ENCODE results near the gene AVPR1B. TPM values are rescaled to one million over a fixed set of nuclear protein-coding genes. Genes with fewer than 3 reads are reported as not detected.

AVPR1B gene
- total RNA-seq, 2 donors from 2014 or later = not detected

- ATAC-seq (ENCODE audit: insufficient number of reproducible peaks, low FRiP score, low read depth) = no peak
- no peak for TF ChIP-seq CTCF (IDR thresholded peaks at IDR 0.05)
These were observed 11.0 kb upstream of the AVPR1B start for GRCh38 chr1:206128196-206128595.

GRCh38 chr1:206127336-206127735, 10.1 kb upstream of the AVPR1B start:
- Histone ChIP-seq H3K36me3 (no peaks in the 10 kb centered on the region), H3K4me1 (ENCODE audit: control insufficient read depth in 1 of 2, low read depth in 2 of 2) (no peaks in the 10 kb centered on the region), H3K27ac (no peak overlapping the region), H3K9me3 (no peaks in the 10 kb centered on the region), H3K27me3 (replicated peaks; ENCODE audit: insufficient read depth) (no peaks in the 10 kb centered on the region), H3K4me3 (no peak overlapping the region)
- no peak for TF ChIP-seq CTCF (IDR thresholded peaks at IDR 0.05)
- ATAC-seq (ENCODE audit: insufficient number of reproducible peaks, low FRiP score, low read depth) = no peak
- no peak for DNase-seq (ENCODE audit: low spot score)

More at GRCh38 chr1:206128196-206128595, 11.0 kb upstream of the AVPR1B start:
- no peak overlapping the region for H3K4me3 ChIP-seq
- no peaks in the 10 kb centered on the region for H3K27me3 ChIP-seq (replicated peaks; ENCODE audit: insufficient read depth)
- H3K4me1 ChIP-seq (ENCODE audit: control insufficient read depth in 1 of 2, low read depth in 2 of 2) = no peaks in the 10 kb centered on the region
- H3K36me3 ChIP-seq = no peaks in the 10 kb centered on the region
- H3K9me3 ChIP-seq = no peaks in the 10 kb centered on the region
- no peak for DNase-seq (ENCODE audit: low spot score)
- H3K27ac ChIP-seq = no peak overlapping the region

GRCh38 chr1:206125346-206125745, 8.2 kb upstream of the AVPR1B start:
- ATAC-seq (ENCODE audit: insufficient number of reproducible peaks, low FRiP score, low read depth) = no peak
- no peaks in the 10 kb centered on the region for H3K36me3 ChIP-seq
- TF ChIP-seq CTCF (IDR thresholded peaks at IDR 0.05) = no peak
- no peaks in the 10 kb centered on the region for H3K4me1 ChIP-seq (ENCODE audit: control insufficient read depth in 1 of 2, low read depth in 2 of 2)
- DNase-seq (ENCODE audit: low spot score) = no peak
- peaks cover 7% of the 10 kb centered on the region for H3K9me3 ChIP-seq
- no peaks in the 10 kb centered on the region for H3K27me3 ChIP-seq (replicated peaks; ENCODE audit: insufficient read depth)
- no peak overlapping the region for H3K4me3 ChIP-seq
- no peak overlapping the region for H3K27ac ChIP-seq

- H3K4me3 ChIP-seq = no peak overlapping the region
- ATAC-seq (ENCODE audit: insufficient number of reproducible peaks, low FRiP score, low read depth) (no peak), DNase-seq (ENCODE audit: low spot score) (no peak)
- H3K27me3 ChIP-seq (replicated peaks; ENCODE audit: insufficient read depth) = no peaks in the 10 kb centered on the region
- peaks cover under 1 to 3% of the 10 kb centered on the region in 2 donors for H3K4me1 ChIP-seq (ENCODE audit: control insufficient read depth in 1 of 2, low read depth in 2 of 2)
- peaks cover 7% of the 10 kb centered on the region for H3K9me3 ChIP-seq
- H3K27ac ChIP-seq = no peak overlapping the region
- TF ChIP-seq CTCF (IDR thresholded peaks at IDR 0.05) = no peak
- H3K36me3 ChIP-seq = no peaks in the 10 kb centered on the region
These were observed 5.5 kb upstream of the AVPR1B start for GRCh38 chr1:206122686-206123085.

- H3K4me1 ChIP-seq (ENCODE audit: control insufficient read depth in 1 of 2, low read depth in 2 of 2) = peaks cover 5 to 13% of the 10 kb centered on the region in 2 donors
- peaks cover 7% of the 10 kb centered on the region for H3K9me3 ChIP-seq
These were observed 4.1 kb upstream of the AVPR1B start for GRCh38 chr1:206121269-206121668.

More at GRCh38 chr1:206121269-206121668, 4.1 kb upstream of the AVPR1B start:
- Histone ChIP-seq H3K27ac (no peak overlapping the region), H3K36me3 (no peaks in the 10 kb centered on the region), H3K4me3 (no peak overlapping the region), H3K27me3 (replicated peaks; ENCODE audit: insufficient read depth) (no peaks in the 10 kb centered on the region)
- DNase-seq (ENCODE audit: low spot score) = no peak
- no peak for TF ChIP-seq CTCF (IDR thresholded peaks at IDR 0.05)
- no peak for ATAC-seq (ENCODE audit: insufficient number of reproducible peaks, low FRiP score, low read depth)

Measured in thoracic aorta (tissue), 2 donors.